ENCODE data around the gene AHI1.

- TF ChIP-seq, protein P1, sequence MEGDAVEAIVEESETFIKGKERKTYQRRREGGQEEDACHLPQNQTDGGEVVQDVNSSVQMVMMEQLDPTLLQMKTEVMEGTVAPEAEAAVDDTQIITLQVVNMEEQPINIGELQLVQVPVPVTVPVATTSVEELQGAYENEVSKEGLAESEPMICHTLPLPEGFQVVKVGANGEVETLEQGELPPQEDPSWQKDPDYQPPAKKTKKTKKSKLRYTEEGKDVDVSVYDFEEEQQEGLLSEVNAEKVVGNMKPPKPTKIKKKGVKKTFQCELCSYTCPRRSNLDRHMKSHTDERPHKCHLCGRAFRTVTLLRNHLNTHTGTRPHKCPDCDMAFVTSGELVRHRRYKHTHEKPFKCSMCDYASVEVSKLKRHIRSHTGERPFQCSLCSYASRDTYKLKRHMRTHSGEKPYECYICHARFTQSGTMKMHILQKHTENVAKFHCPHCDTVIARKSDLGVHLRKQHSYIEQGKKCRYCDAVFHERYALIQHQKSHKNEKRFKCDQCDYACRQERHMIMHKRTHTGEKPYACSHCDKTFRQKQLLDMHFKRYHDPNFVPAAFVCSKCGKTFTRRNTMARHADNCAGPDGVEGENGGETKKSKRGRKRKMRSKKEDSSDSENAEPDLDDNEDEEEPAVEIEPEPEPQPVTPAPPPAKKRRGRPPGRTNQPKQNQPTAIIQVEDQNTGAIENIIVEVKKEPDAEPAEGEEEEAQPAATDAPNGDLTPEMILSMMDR (IDR thresholded peaks at IDR 0.05; ENCODE audit: low read depth, low read length) = no peak
- TF ChIP-seq EZH2phosphoT487 (IDR thresholded peaks at IDR 0.05; ENCODE audit: low read depth) = no peak
These were observed 228.8 kb downstream of the AHI1 start for GRCh38 chr6:135268740-135269139.

Measured in OCI-LY3 (cell line).